Mesenteric fat pad (tissue), 1 donor: ENCODE data around the gene PPM1J. TPM values are rescaled to one million over a fixed set of nuclear protein-coding genes. Genes with fewer than 3 reads are reported as not detected.

Experiments
- DNase-seq: peaks from one replicate; pipeline ENCODE4 v3.0.0-alpha.2; 2020; ENCODE audit warnings: low spot score
- total RNA-seq: library from RNA; stranded (reverse); fragmentation: NEBNext Ultra II Directional; extraction: Animal tissue kit (Norgen Biotek cat#: 25700); gene quantifications from one replicate; pipeline ENCODE4 v1.2.1, GENCODE V29; 2021
- donor health status: DM: yes; HTN: yes; CAD: no.

Gene PPM1J
- total RNA-seq, 1 donor from 2014 or later: 0.61 TPM

GRCh38 chr1:112707221-112708001 is 7.7 kb downstream of the PPM1J start:
- DNase-seq: peak; percentile 94

DNA sequence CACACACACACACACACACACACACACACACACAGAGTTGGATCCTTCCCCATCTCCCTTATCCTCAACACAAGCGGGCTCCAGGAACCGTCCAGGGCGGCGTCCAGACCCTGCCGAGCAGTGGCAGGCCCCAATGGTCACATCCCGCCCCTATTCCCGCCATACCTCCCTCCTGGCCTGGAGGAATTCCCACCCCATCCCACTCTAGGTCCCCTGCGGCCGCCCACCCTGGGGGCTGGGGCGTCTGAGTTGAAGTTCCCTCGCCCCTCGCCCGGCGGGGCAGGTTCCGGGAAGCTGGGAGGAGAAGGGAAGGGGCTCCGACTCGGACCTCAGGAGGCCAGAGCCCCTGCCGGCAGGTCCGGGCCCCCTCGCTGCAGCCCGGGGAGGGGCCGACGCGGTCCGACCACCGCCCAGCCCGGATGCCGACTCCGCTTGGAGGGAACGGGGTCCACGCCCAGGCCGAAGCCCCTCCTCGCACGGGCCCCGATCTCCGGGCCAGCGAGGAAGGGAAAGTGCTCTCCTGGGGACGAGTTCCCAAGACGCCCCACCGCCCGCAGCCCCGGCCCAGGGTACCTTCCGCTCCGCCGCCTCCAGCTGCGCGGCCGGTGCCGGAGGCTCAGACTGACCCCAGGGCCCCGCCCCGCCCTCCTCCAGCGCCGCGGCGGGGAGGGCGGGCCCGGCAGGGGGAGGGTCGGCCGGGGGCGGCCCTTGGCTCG is 8.5 kb downstream of the PPM1J start, which contains the start of gene RHOC:
RHOC (minus strand) TSS at position 623 of the 716 bp plus-strand sequence. CDS start 3,328 bp downstream, outside the sequence.
- DNase-seq: peak; percentile 92

DNA sequence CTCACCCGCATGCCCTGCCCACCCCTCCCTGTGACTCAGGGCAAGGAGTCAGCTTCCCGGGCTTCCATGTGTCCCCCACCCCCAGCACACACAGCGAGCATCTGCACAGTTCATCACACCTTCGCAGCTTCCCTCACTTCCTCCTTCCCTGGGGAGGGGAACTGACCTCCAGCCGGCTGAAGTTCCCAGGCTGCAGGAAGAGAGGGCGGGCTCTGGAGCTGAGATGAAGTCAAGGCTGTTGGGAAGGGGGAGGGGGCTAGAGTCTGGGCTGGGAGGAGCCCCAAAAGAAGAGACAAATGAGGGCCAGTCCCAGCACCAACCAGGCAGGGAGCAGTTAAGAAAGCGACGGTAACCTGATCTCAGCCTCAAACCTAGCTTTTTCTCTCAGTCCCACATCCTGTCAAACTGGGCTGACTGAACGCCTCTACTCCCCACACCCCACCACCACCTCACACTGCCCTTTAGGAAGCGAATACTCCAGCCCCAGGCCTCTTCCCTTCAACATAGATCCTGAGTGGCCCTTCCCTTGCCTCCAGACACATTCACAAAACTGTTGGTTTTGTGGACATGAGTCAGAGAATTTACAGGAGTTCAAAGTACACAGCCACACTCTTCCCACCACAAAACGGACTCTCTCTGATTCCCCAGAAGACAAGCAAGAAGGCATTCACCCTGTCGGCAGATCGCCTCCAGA is 10.1 kb downstream of the PPM1J start:
- DNase-seq: peak; percentile 93

DNA sequence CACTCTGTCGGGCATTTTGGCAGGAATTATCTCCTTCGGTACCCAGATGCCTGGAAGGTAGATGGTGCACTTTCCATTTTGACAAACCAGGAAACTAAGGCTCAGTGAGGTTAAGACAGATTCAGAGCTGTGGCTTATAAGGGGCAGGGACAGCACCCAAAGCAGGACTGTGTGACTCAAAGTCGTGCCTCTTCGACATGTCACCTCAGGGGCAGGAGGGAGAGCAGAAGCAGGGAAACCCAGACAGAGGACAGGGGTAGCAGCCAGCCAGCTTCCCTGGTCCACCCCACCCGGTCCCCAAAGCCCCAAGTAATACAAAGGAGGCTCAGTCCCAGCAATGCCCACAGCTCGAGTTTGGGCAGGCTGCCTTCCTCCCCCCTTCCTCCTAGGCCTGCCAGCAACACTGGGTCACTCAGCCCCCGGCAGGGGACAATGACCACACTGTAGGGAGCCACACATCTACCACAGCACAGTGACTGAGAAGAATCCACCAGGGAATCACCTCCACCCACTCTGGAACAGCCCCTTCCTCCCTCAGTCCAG is 10.7 kb downstream of the PPM1J start:
- no peak for DNase-seq

GRCh38 chr1:112703706-112704105 is 11.4 kb downstream of the PPM1J start:
- DNase-seq: peak; percentile 67

GRCh38 chr1:112702420-112703261 is 12.5 kb downstream of the PPM1J start:
- DNase-seq: peak; percentile 59

- DNase-seq: no peak
Observed at GRCh38 chr1:112702067-112702395, 13.1 kb downstream of the PPM1J start.

DNA sequence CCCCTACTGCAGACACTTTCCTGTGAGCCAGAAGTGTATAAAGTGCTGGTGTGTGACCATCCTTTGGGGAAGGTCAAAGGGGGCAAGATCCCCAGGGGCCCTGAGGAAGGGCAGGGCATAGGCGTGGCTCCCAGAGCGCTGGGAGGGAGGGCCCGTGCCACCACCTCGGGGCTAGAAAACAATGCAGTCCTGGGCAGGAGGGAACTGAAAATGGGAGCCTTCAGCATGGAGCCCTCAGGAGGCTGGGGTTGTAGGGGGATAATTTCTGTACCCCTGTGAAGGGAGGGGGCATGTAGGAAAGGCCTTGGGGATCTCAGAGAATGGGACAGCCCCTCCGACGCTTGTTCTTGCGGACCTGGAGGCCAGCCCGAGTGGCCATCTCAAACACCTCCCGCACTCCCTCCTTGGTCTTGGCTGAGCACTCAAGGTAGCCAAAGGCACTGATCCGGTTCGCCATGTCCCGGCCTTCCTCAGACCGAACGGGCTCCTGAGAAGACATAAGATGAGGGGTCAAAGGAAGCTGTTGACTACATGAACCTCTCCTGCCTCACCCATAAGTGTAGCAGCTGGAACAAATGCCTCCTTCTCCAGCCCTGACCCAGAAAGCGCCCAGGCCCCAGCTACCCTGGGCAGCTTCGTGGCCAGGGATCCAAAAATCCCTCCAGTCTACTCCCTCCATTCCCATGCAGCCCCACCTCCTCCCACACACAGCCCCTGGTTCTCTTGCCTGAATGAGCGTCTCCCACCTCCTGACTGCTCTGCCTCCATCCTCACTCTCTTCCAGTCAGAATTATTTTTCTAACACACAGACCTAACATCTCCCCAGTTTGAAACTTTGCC is 13.7 kb downstream of the PPM1J start:
- DNase-seq: peak; percentile 64

DNA sequence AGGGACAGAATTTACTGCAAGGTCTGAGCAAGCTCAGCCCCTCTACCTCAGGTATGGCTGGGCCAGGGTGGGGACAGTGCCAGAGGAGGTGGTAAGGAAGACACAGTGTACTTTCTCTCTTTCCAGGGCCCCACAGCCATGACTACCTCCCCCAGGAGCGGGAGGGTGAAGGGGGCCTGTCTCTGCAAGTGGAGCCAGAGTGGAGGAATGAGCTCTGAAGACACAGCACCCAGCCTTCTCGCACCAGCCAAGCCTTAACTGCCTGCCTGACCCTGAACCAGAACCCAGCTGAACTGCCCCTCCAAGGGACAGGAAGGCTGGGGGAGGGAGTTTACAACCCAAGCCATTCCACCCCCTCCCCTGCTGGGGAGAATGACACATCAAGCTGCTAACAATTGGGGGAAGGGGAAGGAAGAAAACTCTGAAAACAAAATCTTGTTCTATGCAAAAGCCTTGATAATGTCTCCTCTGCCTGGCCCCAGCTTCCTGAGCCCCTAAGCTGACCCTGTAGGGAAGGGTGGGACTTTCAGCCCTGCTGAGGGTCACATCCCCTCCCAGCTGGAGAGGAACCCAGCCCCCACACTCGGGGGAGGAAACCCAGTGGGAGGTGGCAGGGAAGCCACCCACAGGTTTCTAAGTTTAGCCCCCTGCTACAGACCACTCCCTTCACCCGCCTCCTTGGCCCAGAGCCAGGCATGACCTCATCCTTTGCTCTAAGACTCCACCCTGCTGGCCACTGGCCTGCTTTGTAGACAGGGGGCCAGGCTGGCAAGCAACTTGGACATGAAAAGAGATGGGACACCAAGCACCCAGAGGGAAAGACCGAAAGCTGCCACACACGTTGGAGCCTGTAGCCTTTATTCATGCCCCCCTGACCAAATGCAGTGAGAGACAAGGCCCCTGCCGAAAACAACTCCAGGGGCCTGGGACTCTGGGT is 14.6 kb downstream of the PPM1J start:
- peak; percentile 98 for DNase-seq

DNA sequence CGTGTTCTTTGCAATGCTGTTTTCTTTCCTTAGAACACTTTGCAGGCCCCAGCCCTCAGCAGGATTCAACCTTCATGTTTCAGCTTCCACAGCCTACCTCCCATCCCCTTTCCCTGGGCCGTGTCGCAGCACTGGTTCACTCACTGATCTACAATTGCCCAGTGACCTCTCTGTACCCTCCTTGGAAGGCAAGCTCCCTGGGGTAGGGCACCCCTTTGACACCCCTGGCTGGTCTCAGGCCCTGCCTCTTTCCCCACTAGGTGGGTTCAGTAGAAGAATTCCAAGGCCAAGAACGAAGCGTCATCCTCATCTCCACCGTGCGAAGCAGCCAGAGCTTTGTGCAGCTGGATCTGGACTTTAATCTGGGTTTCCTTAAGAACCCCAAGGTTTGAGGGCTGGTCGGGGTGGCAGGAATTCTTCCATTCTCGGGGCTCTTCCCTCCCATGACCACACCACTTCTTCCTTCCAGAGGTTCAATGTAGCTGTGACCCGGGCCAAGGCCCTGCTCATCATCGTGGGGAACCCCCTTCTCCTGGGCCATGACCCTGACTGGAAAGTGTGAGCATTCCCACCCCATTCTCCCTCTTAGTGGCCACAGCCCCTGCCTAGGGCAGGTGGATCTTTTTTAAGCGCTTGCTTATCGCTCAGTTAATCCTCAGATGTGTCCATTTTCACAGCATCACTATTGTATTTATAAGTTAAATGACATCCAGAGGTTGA is 15.5 kb downstream of the PPM1J start:
- DNase-seq: no peak

DNA sequence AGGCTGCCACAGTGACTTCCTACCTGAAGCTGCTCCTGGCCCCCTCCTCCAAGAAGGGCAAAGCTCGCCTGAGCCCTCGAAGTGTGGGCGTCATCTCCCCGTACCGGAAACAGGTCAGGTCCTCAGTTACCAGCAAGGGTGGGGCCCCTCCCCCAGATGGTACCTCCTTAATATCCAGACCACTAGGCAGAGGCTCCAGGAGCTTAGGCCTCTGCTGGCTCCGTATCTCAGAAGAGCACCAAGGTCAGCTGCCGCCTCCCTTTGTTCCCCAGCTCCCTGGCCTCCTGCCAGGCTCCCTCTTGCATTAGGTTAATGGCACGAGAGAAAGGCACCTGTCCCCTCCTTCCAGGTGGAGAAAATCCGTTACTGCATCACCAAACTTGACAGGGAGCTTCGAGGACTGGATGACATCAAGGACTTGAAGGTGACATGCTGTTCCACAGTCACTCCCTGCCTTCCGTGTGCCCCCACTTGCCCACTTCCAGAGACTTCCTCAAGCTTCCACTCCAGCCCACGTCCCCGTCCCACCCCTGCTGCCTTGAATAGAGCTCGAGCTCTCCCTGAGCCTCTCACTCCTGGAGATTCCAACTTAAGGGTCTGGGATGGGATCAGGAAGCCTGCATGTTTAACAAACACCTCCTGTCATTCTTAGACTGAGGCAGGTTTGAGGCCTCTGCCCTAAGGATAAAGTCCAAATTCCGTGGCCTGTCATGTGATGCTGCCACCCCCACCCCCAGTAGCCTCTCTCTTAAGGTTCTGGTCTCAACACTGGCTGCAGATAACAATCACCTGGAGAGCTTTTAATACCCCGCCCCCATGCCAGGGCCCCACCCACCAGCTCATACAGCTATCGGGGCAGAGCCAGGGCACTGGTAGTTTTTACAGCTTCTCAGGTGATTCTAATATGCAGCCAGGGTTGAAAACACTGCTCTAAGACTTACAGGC is 16.5 kb downstream of the PPM1J start:
- peak; percentile 88 for DNase-seq

DNA sequence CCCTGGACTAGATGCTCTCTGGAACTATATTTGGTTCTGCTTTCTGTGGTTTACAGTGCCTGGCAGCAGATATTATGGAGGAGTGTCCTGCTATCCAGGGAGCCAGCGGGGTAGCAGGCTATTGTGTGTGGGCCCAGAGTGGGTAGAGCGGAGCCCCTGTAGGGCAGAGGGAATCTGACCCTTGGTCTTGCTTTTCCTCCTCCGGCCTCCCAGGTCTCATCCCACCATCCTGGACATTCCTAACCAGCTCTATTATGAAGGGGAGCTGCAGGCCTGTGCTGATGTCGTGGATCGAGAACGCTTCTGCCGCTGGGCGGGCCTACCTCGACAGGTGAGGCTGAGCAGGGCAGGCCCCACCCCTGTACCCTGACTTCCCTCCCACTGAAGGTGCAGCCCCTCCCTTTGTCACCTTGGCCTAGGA is 17.3 kb downstream of the PPM1J start:
- DNase-seq: peak; percentile 88

DNA sequence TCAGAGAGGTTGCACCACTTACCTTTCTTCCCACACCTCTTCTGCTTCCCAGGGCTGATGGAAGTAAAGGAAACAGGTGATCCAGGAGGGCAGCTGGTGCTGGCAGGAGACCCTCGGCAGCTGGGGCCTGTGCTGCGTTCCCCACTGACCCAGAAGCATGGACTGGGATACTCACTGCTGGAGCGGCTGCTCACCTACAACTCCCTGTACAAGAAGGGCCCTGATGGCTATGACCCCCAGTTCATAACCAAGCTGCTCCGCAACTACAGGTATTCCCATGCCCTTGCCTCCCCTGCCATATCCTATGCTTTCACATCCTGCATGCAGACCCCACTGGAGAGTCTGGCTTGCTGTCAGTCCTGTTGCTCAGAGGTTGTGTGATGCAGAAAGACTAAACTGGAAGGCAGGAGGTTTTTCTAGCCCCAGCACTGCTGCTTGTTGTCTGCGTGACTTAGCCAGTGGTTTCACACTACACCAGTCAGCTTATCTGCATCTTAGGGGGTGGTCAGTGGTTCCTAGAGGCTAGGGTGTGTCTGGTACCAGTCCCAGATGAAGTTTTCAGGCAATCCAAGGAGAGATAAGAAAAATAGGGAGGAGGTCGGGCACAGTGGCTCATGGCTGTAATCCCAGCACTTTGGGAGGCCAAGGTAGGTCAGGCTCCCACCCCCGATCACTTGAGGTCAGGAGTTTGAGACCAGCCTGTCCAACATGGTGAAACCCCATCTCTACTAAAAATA is 18.4 kb downstream of the PPM1J start:
- DNase-seq: no peak

GRCh38 chr1:112695276-112695675 is 19.9 kb downstream of the PPM1J start:
- DNase-seq: no peak

GRCh38 chr1:112694363-112694929 is 20.7 kb downstream of the PPM1J start:
- peak; percentile 88 for DNase-seq

DNA sequence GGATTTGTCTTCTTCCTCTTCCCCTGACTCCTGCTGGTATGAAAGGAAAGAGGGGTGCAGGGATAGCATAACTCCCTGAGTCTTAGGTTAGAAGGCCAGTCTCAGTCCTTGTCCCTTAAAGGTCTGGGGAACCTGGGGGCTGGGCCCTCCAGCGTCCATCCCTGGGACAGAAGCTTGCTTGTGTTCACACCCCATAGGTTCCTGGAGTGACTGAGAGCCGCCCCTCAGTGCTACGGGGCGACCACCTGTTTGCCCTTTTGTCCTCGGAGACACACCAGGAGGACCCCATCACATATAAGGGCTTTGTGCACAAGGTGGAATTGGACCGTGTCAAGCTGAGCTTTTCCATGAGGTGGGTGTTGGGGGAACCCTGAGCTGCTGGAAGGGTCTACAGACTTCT is 21.3 kb downstream of the PPM1J start:
- no peak for DNase-seq
